ENCODE data around the gene TCF25.
A peak's percentile ranks its signal among the peaks of the same experiment; 100 is the strongest.
"Not testable (repeated sequence)": the region's sequence is repeated elsewhere in the genome, so short reads cannot be mapped to it uniquely, and the experiment has no call there.

TCF25 gene, protein sequence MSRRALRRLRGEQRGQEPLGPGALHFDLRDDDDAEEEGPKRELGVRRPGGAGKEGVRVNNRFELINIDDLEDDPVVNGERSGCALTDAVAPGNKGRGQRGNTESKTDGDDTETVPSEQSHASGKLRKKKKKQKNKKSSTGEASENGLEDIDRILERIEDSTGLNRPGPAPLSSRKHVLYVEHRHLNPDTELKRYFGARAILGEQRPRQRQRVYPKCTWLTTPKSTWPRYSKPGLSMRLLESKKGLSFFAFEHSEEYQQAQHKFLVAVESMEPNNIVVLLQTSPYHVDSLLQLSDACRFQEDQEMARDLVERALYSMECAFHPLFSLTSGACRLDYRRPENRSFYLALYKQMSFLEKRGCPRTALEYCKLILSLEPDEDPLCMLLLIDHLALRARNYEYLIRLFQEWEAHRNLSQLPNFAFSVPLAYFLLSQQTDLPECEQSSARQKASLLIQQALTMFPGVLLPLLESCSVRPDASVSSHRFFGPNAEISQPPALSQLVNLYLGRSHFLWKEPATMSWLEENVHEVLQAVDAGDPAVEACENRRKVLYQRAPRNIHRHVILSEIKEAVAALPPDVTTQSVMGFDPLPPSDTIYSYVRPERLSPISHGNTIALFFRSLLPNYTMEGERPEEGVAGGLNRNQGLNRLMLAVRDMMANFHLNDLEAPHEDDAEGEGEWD

DNA sequence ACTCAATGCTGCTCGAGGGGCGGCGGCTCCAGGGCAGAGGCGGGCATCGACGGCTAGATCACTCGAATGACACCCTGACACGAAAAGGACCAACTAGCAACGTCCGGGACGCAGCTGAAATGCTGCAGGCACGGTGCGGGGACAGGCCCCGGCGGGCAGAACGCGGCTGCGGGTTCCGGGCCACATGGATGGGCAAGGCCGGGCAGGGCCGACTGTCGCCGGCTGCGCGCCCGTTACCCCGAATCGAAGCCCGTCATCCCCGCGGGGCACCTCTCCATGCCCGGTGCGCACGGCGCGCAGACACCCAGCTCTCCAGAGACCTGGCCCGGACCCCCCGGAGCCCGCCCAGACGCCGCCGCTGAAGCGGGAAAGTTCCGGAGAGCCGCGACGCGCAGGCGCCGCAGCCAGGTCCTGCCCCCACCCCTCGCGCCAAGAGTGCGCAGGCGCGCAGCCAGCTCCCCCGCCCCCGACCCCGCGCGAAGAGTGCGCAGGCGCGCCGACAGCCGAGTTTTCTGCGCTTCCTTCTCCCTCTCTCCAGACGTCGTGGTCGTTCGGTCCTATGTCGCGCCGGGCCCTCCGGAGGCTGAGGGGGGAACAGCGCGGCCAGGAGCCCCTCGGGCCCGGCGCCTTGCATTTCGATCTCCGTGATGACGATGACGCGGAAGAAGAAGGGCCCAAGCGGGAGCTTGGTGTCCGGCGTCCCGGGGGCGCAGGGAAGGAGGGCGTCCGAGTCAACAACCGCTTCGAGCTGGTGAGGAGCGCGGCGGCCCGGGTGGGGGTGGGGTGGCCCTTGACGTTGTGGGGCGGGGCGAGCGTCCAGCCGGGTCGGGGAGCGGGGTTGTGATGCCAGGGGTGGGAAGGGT is at the start of gene TCF25:
TCF25 (plus strand) TSS at position 484 of the 863 bp plus-strand sequence; CDS start at position 560, 76 bp downstream.
- peak; percentile 64 to 91 for DNase-seq

DNA sequence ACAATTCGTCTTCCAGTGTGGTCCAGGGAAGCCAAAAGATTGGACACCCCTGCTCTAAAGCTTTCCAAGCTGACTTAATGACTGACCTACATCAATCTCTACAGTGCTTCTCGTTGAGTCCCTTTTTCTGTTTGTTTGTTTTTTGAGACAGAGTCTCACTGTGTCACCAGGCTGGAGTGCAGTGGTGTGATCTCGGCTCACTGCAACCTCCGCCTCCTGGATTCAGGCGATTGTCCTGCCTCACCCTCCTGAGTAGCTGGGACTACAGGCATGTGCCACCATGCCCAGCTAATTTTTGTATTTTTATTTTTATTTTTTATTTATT is 49.6 kb upstream of the TCF25 start:
- DNase-seq, result not testable (repeated sequence)

DNA sequence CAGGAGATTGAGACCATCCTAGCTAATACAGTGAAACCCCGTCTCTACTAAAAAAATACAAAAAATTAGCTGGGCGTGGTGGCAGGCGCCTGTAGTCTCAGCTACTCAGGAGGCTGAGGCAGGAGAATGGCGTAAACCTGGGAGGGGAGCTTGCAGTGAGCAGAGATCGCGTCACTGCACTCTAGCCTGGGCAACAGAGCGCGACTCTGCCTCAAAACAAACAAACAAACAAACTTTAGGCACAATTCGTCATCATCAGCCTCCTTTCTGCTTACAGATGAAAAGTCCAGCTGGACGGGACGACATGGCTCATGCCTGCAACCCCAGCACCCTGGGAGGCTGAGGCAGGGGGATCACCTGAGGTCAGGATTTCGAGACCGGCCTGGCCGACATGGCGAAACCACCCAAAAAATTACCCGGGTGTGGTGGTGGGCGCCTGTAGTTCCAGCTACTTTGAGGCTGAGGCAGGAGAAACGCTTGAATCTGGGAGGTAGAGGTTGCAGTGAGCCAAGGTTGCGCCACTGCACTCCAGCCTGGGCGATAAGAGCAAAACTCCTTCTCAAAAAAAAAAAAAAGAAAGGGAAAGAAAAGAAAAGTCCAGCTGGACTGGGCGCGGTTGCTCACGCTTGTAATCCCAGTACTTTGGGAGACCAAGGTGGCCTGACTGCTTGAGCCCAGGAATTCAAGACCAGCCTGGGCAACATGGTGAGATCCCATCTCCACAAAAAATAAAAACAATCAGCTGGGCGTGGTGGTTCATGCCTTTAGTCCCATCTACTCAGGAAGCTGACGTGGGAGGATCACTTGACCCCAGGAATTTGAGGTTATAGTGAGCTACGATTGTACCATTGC is 46.6 kb upstream of the TCF25 start:
- no peak for DNase-seq

DNA sequence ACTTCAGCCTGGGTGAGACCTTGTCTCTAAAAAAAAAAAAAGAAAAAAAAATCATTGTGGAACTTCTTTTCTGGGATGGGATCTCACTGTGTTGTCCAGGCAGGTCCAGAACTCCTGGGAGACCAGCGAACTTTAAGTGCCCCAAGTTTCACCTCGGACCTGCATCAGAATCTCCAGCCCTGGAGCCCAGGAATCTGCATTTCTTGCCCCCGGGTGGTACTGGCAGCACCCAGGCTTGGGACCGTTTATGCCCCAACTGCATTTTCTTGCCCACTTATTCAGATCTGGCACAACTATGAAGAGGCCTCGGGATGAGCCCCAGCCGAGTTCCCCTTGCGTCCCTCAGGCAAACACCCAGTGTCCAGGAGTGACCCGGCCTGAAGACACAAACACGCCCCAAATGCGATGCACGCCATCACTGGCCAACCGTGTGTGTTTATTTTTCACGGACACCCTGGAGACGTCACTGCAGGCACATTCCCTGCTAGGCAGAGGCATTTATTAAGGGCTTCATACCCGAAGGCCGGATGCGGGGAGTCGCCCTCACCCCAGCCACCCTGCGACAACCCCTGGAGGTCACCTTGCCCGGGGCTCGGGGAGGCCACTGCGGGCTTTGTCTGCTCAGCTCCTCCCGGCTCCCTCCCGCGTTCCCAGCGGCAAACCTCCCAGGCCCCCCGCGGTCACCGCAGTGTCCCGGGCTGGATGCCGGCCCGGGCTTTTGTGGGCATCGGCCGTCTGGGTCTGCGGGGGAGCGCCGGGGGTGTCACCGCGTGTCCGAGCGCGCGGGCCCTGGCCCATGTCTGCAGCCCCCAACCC is 45.8 kb upstream of the TCF25 start:
- DNase-seq, result no peak

DNA sequence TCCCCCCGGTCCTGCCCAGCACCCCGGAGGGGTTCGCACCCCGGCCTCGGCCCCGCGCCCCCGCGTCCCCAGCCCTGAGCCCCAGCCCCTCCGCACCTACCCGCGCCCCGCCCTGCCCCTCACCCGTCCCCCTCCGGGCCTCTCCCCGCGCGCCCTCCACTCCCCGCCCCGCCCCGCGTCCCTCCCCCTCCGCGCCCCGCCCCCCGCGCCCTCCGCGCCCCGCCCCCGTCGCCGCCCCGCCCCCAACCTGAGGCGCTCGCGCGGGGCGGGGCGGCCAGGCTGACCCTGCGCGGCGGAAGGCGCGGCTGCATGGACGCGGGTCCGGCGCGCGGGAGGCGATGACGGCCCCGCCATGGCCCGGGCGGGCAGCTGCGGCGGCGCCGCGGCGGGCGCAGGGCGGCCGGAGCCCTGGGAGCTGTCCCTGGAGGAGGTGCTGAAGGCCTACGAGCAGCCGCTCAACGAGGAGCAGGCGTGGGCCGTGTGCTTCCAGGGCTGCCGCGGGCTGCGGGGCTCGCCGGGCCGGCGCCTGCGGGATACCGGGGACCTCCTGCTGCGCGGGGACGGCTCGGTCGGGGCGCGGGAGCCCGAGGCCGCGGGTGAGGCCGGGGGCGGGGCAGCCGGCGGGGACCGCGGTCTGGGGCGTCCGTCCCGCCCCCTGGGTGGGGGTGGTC is 45.1 kb upstream of the TCF25 start, which contains the start of gene SPIRE2:
SPIRE2 (plus strand) TSS at position 277 of the 671 bp plus-strand sequence; CDS start at position 353, 76 bp downstream.
- DNase-seq, result peak; percentile 14 to 24

DNA sequence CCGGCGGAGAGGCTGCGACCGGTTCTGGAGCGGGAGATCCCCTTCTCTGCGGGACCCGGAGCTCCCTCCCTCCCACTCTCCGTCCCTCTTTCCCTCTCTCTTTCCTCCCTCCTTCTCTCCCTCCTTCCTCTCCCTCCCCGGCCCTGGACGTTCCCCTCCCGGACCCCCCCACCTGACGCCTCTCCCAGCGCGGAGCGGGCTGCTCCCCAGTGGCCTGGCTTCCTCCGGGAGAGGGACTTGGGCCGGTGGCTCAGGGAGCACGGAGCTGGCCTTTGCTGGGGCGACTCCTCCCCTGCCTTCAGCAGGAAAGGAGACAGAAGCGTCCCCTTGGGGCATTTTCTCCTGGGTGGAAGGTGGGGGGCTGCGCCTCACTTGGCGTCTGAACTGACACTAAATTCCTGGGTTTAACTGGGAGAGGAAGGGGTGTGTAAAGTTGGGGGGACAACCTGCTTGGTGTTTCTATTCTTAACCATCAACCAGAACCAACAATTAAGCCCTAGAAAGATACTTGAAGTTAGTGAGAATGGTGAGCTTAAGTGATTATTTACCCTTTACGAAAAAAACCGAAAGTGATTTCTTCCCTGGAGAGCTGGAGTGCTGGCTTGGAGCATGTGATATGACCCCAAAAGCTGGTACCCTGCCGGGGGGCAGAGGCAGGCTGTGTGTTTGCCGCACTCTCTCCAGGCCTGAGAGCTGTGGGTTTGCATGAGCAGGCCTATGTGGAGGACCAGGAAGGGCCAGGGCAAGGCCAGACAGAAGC is 44.3 kb upstream of the TCF25 start:
- no peak for DNase-seq

DNA sequence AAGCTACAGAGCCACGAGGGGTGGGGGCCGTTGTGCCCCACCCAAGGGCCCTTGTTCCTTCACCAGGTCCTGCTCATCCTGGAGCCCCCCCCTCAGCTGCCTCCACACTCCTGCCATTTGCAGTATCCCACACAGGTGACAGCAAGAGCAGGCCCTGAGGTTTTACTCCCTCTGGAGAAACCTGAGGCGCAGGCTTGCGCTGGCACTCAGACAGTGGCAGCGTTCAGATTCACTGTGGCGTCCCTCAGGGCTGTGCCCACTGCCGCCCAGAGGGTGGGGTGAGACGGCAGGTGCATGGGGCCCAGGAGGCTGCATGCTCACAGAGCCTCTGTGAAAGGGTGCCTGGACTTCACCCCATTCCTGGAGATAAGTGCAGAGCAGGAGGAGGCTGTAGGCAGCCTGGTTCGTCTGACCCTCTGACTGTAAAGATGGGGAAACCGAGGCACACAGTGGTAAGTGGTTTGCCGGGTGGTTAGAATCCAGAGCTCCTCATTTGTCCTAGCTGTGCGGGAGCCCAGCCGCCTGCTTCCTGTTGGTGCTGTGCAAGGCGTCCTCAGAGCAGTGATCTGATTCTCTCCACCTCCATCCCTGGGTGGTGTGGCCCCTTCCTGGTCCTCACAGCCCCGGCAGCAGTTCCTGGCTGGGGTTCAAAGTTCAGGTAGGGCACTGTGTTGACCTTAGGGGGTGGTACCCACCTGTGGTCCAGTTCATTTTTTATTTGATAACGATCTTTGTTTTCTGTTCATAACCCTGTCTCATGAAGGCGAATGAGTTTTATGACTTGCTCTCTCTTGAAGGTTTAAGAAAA is 43.6 kb upstream of the TCF25 start:
- no peak for DNase-seq

DNA sequence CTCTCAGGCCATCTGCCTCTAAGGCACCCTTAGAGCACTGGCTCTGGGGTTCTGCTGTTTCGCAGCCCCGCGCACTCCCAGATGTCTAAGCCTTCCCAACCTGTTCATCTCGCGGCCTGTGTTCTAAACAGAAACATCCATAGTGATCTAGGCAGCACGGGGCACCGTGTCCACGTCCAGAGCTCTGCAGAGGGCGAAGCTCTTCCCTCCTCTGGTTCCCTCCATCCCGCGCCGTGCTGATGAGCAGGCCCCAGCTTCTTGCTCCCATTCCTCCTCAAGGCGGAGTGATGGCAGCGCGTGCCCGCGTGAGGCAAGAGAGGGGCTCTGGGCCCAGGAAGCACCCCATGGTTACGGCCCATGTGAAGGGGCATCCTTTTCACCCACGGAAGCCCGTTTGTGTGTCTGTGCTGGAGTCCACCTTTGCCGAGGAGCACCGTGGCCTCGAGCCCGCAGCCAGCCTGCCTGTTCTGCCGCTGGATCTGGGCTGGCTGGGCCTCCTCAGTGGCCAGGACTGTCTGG is 41.5 kb upstream of the TCF25 start:
- DNase-seq, result no peak

DNA sequence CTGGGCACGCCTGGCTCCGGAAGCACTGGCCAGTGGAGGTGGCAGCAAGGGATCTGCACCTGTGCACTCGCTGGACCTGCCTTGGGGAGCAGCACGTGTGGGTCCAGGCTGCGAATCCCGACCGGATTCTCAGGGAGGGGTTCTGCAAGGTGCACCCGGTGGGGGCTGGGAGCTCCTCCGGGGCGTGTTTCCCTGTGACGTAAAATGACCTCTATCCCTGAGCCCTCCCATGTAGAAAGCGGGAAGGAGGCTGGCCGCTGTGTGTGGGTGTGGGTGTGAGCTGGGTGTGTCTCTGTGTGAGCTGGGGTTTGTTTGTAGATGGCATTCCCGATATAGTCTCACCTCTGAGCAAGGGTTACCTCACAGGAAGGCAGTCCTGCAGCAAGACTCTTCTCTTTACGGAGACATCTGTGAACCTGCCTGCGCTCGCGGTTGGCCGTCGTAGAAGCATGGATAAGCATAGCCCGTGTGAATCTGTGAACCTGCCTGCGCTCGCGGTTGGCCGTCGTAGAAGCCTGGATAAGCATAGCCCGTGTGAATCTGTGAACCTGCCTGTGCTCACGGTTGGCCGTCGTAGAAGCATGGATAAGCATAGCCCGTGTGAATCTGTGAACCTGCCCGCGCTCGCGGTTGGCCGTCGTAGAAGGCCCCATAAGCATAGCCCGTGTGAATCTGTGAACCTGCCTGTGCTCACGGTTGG is 39.6 kb upstream of the TCF25 start:
- DNase-seq, result not testable (repeated sequence)

DNA sequence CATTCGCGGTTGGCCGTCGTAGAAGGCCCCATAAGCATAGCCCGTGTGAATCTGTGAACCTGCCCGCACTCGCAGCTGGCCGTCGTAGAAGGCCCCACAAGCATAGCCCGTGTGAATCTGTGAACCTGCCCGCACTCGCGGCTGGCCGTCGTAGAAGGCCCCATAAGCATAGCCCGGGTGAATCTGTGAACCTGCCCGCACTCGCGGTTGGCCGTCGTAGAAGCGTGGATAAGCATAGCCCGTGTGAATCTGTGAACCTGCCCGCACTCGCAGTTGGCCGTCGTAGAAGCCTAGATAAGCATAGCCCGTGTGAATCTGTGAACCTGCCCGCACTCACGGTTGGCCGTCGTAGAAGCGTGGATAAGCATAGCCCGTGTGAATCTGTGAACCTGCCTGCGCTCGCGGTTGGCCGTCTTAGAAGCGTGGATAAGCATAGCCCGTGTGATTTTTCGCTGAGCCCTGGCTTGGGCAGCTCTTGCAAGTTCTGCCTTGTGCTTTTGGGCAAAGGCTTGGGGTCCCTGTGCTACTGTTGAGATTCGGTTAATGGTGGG is 38.5 kb upstream of the TCF25 start:
- DNase-seq, result not testable (repeated sequence)

DNA sequence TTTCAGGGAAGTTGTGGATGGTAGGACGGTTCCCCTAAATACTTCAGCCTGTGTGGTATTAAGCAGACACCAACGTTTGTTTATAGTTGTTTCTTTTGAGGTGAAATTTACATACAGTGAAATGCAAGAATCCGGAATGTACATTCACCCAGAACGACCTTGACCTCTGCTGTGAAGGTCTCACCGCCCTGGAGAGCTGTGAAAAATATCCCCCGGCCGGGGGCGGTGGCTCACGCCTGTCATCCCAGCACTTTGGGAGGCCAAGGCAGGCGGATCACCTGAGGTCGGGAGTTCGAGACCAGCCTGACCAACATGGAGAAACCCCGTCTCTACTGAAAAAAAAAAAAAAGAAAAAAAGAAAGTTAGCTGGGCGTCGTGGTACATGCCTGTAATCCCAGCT is 36.9 kb upstream of the TCF25 start:
- DNase-seq, result not testable (repeated sequence)

DNA sequence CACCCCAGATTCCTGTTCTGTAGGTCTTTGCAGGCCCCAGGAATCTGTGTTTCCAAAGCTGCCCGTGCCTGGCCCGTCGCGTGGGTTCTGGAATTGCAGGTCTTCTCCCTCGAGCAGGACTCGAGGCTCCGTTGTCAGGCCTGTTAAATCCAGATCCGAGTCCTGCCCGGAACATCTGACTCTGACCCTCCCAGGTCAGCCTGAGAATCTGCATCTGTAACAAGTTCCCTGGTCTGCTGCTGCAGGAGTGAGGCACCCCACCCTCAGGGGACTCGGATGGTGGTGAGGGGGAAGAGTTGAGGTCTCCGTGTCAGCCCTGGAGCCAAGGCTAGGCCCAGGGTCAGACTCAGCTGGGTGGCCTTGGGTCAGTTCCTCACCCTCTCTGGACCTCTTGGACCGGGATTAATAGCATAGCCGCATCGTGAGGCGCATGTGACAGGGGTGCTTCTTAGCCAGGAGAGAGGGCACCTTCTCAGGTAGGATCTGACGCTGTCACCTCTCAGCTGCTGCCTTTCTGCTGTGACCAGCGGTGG is 36.3 kb upstream of the TCF25 start:
- no peak for DNase-seq

DNA sequence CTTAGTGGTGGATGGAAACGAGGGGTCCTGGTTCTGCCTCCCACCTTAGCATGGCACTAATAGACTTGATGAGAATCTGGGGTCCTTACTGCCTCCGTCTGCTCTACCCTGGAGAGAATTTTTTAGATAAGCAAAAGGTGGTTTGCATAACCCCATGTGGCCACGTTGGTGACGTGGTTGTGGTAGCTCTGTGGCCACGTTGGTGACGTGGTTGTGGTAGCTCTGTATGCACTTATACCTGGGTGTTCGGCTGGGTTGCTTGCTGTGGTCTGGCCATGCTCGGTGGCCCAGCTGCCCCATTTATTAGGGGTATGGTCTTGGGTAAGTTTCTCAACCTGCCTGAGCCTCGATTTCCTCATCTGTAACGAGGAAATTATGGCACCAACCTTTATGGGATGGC is 32.1 kb upstream of the TCF25 start:
- DNase-seq, result no peak

DNA sequence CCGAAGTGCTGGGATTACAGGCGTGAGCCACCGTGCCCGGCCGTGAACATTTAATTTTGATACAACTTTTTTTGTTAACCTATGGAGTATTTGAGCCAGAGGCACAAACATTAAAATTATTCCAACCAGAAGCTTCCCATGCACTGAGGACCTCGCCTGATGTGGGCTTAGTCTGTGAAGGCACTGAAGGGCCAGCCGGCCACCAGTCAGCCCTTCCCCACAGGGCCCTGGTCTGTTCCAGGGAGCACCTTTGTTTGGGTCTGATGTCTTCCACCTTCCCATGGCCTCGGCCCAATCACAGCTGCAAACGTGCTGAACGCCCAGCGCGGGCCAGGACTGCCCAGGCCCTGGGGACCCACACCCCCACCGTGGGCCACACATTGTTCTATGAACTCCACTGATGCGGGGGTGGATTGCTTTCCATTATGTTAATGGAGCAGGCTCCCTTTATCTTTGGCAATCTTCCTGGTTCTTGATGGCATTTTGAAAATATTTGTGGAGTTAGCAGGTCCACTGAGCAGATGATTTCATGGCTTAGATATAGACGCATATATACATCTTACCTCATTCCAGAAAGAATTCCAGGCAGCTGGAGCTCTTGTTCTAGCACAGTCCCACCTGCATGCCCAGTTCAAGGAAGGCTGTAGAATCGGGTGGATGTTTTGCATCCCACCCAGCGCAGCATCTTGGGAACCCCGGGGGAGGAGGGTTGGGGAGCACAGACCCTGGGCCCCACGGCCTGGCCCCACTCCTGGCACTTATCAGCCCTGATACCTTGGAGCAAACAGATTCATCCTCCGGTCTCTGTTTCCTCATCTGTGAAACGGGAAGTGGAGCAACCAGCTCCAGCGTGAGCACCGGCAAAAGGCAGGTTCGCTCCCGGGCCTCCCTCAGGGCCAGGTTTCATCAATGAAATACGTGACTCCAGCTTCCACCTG is 30.7 kb upstream of the TCF25 start:
- no peak for DNase-seq

DNA sequence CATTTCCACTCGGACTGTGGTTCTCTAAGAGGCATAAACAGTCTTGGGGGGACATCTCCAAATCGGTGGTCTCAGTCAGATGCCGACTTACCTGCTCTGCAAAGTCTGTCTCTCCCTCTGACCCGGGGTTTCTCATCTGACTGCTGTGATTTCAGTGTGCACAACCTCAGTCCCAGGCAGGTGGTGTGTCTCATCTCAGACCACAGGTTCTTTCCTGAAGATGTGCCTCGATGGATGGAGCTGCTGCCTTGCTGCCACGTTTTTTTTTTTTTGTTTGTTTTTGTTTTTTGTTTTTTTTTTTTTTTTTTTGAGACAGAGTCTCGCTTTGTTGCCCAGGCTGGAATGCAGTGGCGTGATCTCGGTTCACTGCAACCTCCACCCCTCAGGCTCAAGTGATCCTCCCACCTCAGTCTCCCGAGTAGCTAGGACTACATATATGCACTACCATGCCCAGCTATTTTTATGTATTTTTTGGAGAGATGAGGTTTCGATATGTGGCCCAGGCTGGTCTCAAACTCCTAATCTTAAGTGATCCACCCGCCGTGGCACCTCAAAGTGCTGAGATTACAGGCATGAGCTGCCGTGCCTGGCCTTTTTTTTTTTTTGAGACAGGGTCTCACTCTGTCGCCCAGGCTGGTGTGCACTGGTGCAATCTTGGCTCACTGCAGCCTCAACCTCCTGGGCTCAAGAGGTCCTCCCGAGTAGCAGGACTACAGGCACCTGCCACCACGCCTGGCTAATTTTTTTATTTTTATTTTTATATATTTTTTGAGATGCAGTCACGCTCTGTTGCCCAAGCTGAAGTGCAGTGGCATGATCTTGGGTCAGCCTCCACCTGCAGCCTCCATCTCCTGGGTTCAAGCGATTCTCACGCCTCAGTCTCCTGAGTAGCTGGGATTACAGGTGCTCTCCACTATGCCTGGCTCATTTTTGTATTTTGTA is 29.7 kb upstream of the TCF25 start:
- no peak for DNase-seq

All from bone marrow (tissue), 2 donors.